HG03103 (cell line): ENCODE measurements around the gene TRIM45.

Experiments used
- ATAC-seq: cut with Tn5 transposase; IDR thresholded peaks from one replicate; pipeline ENCODE4 v1.9.1; 2021; ENCODE audit warnings: low read depth; ENCODE audit not compliant: unreplicated experiment

Gene TRIM45

GRCh38 chr1:117066367-117066766 lies 55.2 kb downstream of the TRIM45 start:
- no peak for ATAC-seq

- ATAC-seq: no peak
Measured at GRCh38 chr1:117061986-117062415, 59.5 kb downstream of the TRIM45 start.
